GM10266 (cell line): ENCODE results near the gene RPTOR.

Experiments used
- DNase-seq: peaks from one replicate; pipeline ENCODE4 v3.0.0; 2012; ENCODE audit errors: extremely low spot score
- CTCF ChIP-seq: IDR thresholded peaks from 2 replicates; pipeline ENCODE4 v1.5.1; 2012; ENCODE audit warnings: mild to moderate bottlenecking, low read depth; ENCODE audit not compliant: control insufficient read depth, insufficient read depth; ENCODE audit errors: missing control alignments

Gene RPTOR

DNA sequence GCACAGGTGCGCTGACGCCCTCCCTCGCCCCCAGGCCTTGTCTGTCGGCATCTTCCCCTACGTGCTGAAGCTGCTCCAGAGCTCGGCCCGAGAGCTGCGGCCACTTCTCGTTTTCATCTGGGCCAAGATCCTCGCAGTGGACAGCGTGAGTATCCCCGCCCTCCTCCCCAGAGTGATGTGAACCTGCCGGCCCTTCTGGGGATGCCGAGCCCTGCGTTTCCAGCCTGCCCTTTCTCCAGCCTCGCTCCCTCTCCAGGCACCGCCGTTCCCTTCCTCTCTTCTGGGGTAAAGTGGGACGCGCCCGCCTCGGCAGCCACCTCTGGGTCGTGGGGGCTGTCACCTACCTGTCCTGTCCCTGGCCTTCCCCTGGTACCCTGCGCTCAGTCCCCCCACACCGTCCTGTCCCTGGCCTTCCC lies 313.1 kb downstream of the RPTOR start:
- no peak for DNase-seq
- no peak for TF ChIP-seq CTCF

- no peak for DNase-seq
- no peak for TF ChIP-seq CTCF
Measured at GRCh38 chr17:80858301-80859001, 313.8 kb downstream of the RPTOR start.

DNA sequence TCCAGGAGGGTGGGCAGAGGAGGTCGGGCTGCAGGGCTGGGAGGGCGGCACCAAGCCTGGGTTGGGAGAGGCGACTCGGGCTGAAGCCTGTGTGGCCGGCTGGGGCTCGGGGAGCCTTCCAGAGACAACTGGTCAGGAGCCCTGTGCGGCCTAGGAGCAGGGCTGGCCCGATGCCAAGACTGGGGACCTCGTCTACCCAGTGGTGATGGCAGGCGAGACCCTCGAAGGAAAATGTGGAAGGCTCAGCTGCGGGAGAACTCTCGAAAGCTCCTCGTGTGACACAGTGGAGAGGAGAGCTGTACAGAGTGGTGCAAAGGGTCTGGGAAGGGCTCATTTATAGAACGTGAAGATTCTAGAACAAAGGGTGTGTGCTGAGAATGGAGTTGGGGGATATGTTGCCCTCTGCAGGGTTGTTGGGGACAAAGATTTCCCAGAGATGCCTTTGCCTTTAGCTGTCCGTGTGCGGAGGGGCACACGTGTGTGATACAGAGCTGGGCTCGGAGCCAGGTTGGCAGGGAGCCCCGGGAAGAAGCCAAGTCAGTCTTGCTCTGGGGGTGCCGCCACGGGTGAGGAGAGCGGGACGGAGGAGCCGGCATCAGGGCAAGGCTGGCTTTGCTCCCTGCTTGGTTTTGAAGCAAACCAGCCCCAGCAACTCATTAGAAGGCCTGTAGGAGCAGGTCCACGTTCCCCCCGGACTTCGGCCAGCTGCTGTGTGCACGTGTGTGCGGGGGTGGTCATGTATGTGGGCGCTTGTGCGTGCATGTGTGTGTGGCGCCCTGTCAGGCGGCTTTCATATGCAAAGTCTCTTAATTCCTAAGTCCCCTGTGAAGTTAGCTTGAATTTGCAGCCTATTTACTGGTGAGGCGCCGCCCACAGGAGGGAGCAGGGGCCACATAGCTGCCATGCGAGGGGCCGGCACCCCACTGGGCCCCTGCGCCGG lies 314.6 kb downstream of the RPTOR start:
- TF ChIP-seq CTCF = no peak
- DNase-seq = no peak

- DNase-seq = no peak
- no peak for TF ChIP-seq CTCF
Measured at GRCh38 chr17:80860101-80860671, 315.5 kb downstream of the RPTOR start.

DNA sequence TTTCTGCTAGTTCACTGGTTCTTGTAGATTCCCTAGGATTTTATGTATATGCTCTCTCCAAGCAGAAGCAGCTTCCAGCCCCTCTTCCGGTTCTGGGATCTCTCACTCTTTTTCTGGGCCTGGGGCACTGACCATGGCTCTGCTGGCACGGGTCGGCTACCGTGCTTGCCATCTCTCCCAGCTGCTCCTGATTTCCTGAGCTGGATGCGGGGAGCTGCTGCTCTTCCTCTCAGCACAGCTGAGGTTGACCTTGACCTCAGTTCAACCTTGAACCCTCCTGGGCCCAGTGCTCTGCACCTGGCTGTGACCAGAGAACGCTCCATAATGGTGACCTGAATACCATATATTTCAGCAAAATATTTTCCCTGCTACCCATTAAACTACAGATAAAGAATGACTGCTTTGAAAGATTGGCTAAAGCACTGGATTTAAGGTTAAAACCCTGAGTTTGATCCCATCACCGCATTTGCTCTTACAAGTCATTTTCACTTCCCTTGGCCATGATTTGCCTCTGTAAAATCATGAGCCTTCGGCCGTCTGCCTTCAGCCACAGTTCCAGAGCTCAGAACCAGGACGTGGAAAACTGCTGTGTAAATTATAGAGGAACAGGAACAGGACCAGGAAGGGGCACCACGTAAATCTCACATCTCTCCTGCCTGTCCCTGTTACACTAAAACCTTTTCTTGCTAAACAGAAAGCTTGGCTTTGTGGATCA lies 316.2 kb downstream of the RPTOR start:
- DNase-seq = no peak
- TF ChIP-seq CTCF = no peak

DNA sequence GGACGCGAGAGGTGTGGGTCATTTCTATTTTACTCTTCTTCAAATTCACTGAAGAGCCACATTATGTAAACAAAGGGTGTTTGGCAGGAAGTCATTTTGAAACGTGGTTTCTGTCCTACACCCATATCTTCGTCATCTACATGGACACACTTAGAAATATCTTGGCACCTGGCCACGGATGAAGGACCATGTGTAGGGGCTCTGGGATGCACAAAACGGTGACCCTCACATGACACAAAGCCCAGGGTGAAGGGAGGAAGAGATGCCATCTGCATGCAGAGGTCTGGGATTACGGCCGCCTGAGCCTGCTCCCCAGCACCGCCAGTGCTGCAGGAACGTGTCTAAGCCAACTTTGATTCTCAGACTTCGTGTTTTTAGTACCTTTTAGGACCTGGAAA lies 316.8 kb downstream of the RPTOR start:
- no peak for DNase-seq
- TF ChIP-seq CTCF = no peak
